ENCODE measurements around the gene TSPAN8.
"Not testable (repeated sequence)": the region's sequence is repeated elsewhere in the genome, so short reads cannot be mapped to it uniquely, and the experiment has no call there.

The TSPAN8 gene

GRCh38 chr12:71157601-71158233, at the start of gene TSPAN8:
Gene TSPAN8 (minus strand): TSS chr12:71157999. CDS start chr12:71157678, 321 bp downstream.
- no peak for DNase-seq (ENCODE audit: low read depth in 3 of 3, low spot score in 1 of 3)

- DNase-seq (ENCODE audit: low read depth in 3 of 3, low spot score in 1 of 3), result no peak
These were observed 43.4 kb upstream of the TSPAN8 start for GRCh38 chr12:71201136-71201679.

GRCh38 chr12:71200706-71201105, 42.9 kb upstream of the TSPAN8 start:
- DNase-seq (ENCODE audit: low read depth in 3 of 3, low spot score in 1 of 3), result no peak

GRCh38 chr12:71197460-71197859, 39.7 kb upstream of the TSPAN8 start:
- DNase-seq (ENCODE audit: low read depth in 3 of 3, low spot score in 1 of 3), result no peak

- no peak for DNase-seq (ENCODE audit: low read depth in 3 of 3, low spot score in 1 of 3)
These were observed 37.6 kb upstream of the TSPAN8 start for GRCh38 chr12:71195338-71195896.

- DNase-seq (ENCODE audit: low read depth in 3 of 3, low spot score in 1 of 3), result no peak
These were observed 36.9 kb upstream of the TSPAN8 start for GRCh38 chr12:71194657-71195056.

GRCh38 chr12:71193041-71193440, 35.2 kb upstream of the TSPAN8 start:
- no peak for DNase-seq (ENCODE audit: low read depth in 3 of 3, low spot score in 1 of 3)

GRCh38 chr12:71191509-71192196, 33.9 kb upstream of the TSPAN8 start:
- no peak for DNase-seq (ENCODE audit: low read depth in 3 of 3, low spot score in 1 of 3)

GRCh38 chr12:71190822-71191221, 33.0 kb upstream of the TSPAN8 start:
- DNase-seq (ENCODE audit: low read depth in 3 of 3, low spot score in 1 of 3), result no peak

- DNase-seq (ENCODE audit: low read depth in 3 of 3, low spot score in 1 of 3), result no peak
These were observed 29.6 kb upstream of the TSPAN8 start for GRCh38 chr12:71187379-71187778.

GRCh38 chr12:71186571-71187288, 28.9 kb upstream of the TSPAN8 start:
- no peak for DNase-seq (ENCODE audit: low read depth in 3 of 3, low spot score in 1 of 3)

- no peak for DNase-seq (ENCODE audit: low read depth in 3 of 3, low spot score in 1 of 3)
These were observed 26.0 kb upstream of the TSPAN8 start for GRCh38 chr12:71183846-71184245.

GRCh38 chr12:71183018-71183417, 25.2 kb upstream of the TSPAN8 start:
- no peak for DNase-seq (ENCODE audit: low read depth in 3 of 3, low spot score in 1 of 3)

- DNase-seq (ENCODE audit: low read depth in 3 of 3, low spot score in 1 of 3), result no peak
These were observed 20.4 kb upstream of the TSPAN8 start for GRCh38 chr12:71178162-71178561.

- no peak for DNase-seq (ENCODE audit: low read depth in 3 of 3, low spot score in 1 of 3)
These were observed 17.0 kb upstream of the TSPAN8 start for GRCh38 chr12:71174825-71175224.

- no peak for DNase-seq (ENCODE audit: low read depth in 3 of 3, low spot score in 1 of 3)
These were observed 16.3 kb upstream of the TSPAN8 start for GRCh38 chr12:71174146-71174545.

- DNase-seq (ENCODE audit: low read depth in 3 of 3, low spot score in 1 of 3), result no peak
These were observed 12.7 kb upstream of the TSPAN8 start for GRCh38 chr12:71170456-71170855.

GRCh38 chr12:71169286-71169685, 11.5 kb upstream of the TSPAN8 start:
- no peak for DNase-seq (ENCODE audit: low read depth in 3 of 3, low spot score in 1 of 3)

GRCh38 chr12:71166862-71167496, 9.2 kb upstream of the TSPAN8 start:
- no peak for DNase-seq (ENCODE audit: low read depth in 3 of 3, low spot score in 1 of 3)

GRCh38 chr12:71166280-71166679, 8.5 kb upstream of the TSPAN8 start:
- no peak for DNase-seq (ENCODE audit: low read depth in 3 of 3, low spot score in 1 of 3)

- DNase-seq (ENCODE audit: low read depth in 3 of 3, low spot score in 1 of 3), result not testable (repeated sequence)
These were observed 8.0 kb upstream of the TSPAN8 start for GRCh38 chr12:71165780-71166179.
